HepG2 (cell line): Measurements from ENCODE around the gene PID1.

Experiments
- MZF1 ChIP-seq: sonication (generic); formaldehyde crosslinking; IDR thresholded peaks from 2 replicates; pipeline ENCODE4 v1.8.1; 2023; ENCODE audit warnings: mild to moderate bottlenecking, missing genetic modification reagents, borderline replicate concordance
- PBX3 ChIP-seq: sonication (generic); formaldehyde crosslinking; IDR thresholded peaks from 2 replicates; pipeline ENCODE4 v1.8.1; 2023; ENCODE audit warnings: missing genetic modification reagents, inconsistent platforms, borderline replicate concordance
- POLR2AphosphoS2 ChIP-seq: IDR thresholded peaks from 2 replicates; pipeline ENCODE4 v1.6.1; 2011; ENCODE audit warnings: low read depth, low read length, improper control_type of control experiment
- ZBTB7B ChIP-seq: sonication (generic); formaldehyde crosslinking; IDR thresholded peaks from 2 replicates; pipeline ENCODE4 v1.4.0; 2020; ENCODE audit warnings: missing genetic modification reagents

- TF ChIP-seq POLR2AphosphoS2 (no peak), MZF1 (CRISPR knock-in tag) (no peak), ZBTB7B (CRISPR knock-in tag) (no peak), PBX3 (CRISPR knock-in tag) (no peak)
Measured at GRCh38 chr2:229218329-229218921, 52.7 kb downstream of the PID1 start.
